ENCODE measurements around the gene CNOT4.
"Not testable (repeated sequence)": the region's sequence is repeated elsewhere in the genome, so short reads cannot be mapped to it uniquely, and the experiment has no call there.

The CNOT4 gene

GRCh38 chr7:135514856-135515255 is 5.0 kb upstream of the CNOT4 start:
- no peak overlapping the region for H3K27ac ChIP-seq
- DNase-seq (ENCODE audit: low read depth, low spot score) = no peak

GRCh38 chr7:135512135-135512887 is 2.4 kb upstream of the CNOT4 start:
- DNase-seq (ENCODE audit: low read depth, low spot score) = peak; percentile 45

GRCh38 chr7:135510592-135511183 is 786 bp upstream of the CNOT4 start:
- peak overlapping the region; percentile 80 for H3K27ac ChIP-seq
- no peak for DNase-seq (ENCODE audit: low read depth, low spot score)

More at GRCh38 chr7:135512135-135512887, 2.4 kb upstream of the CNOT4 start:
- peak overlapping the region; percentile 70 for H3K27ac ChIP-seq

DNA sequence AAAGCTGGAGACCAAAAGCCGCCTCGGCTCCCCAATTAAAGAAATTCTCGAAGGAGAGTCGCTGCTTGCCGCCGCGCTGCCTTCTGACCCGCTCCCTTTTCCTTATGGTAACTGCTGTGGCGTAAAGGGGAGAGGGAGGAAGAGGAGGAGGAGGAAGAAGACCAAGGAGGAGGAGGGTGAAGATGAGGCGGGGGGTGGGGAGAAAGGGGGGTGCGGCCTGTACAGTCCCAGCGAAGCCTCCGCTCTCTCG is 388 bp downstream of the CNOT4 start:
- H3K27ac ChIP-seq = peak overlapping the region; percentile 80
- no peak for DNase-seq (ENCODE audit: low read depth, low spot score)

- H3K27ac ChIP-seq = peak overlapping the region; percentile 80
- no peak for DNase-seq (ENCODE audit: low read depth, low spot score)
Measured at GRCh38 chr7:135508883-135509588, 866 bp downstream of the CNOT4 start.

DNA sequence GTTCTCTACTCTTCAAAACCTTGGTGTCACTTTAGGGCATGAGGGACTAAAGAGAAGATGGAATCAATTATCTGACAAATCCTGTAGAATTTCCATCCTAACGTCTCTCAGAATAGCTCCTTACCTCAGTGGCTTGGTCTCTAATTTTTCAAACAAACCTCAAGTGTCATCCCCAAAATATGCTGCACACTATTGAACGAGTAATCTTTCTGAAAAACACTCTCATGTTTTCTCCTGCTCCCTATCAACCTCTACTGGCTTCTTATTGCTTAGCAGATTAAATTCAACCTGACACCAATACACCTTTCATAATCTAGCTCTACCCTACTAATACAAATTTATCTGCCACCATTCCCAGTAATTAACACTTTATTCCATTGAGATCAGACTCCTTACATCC is 8.5 kb downstream of the CNOT4 start:
- DNase-seq (ENCODE audit: low read depth, low spot score) = no peak
- H3K27ac ChIP-seq = no peak overlapping the region

GRCh38 chr7:135499818-135500217 is 10.1 kb downstream of the CNOT4 start:
- DNase-seq (ENCODE audit: low read depth, low spot score) = no peak
- H3K27ac ChIP-seq = no peak overlapping the region

GRCh38 chr7:135497161-135497560 is 12.7 kb downstream of the CNOT4 start:
- not testable (repeated sequence) for DNase-seq (ENCODE audit: low read depth, low spot score); H3K27ac ChIP-seq

DNA sequence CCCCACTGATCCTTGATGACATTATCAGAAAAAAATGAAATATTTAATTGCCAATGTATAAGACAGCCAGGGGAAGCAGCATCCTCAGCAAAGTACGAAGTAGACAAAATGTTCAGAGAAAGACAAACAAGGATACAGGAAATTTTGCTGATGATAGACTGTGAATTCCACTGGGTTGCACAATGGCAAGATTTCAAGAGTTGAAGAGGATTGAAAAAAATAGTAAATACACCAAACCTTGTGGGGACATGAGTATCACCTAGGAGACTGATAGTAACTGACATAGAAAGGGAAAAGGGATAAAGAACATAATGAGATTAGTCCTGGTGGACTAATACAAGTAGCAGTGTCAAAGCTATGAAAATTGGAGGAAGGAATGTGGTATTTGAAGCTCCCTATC is 16.5 kb downstream of the CNOT4 start:
- DNase-seq (ENCODE audit: low read depth, low spot score) = no peak
- no peak overlapping the region for H3K27ac ChIP-seq

- no peak for DNase-seq (ENCODE audit: low read depth, low spot score)
- H3K27ac ChIP-seq = no peak overlapping the region
Measured at GRCh38 chr7:135492151-135492550, 17.8 kb downstream of the CNOT4 start.

GRCh38 chr7:135490783-135491182 is 19.1 kb downstream of the CNOT4 start:
- no peak for DNase-seq (ENCODE audit: low read depth, low spot score)
- H3K27ac ChIP-seq = no peak overlapping the region

DNA sequence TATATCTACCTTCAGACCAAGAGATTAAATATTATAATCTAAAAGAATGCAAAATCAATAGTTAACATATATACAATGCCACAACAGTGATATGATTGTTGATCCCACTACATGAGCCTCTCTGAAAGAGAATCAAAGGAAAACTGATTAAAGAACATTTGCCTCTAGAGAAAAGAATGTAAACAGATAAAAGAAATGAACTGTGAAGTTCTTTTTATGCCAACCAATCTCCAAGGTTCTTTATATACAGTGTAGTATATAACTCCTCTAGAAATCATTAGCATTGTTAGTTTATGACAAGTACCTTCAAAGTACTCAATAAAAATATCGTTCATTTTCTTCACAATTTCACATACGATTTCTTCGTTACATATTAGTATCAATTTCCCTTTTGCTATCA is 20.1 kb downstream of the CNOT4 start:
- H3K27ac ChIP-seq = no peak overlapping the region
- DNase-seq (ENCODE audit: low read depth, low spot score) = no peak

DNA sequence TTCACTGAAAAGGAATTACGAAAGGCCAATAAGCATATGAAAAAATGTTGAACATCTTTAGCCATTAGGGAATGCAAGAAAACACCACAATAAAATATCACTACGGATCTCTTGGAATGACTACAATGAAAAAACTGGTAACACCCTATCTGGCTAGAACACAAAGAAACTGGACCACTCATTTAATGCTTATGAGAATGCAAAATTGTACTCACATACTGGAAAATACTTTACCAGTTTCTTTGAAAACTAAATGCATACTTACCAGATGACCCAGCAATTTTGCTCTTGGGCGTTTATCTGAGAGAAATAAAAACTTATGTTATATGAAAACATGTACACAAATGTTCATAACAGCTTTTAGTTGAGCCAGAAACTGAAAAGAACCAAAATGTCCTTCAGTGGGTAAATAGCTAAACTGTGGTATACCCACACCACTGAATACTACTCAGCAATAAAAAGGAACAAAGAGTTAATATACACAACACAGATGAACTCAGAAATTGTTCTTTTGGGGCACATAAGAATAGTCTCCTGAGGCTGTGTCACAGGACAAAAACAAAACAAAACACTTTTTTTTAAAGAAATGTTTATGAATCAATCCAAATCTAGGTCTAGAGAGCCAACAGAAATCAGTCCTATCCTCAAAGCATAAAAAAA is 23.5 kb downstream of the CNOT4 start:
- DNase-seq (ENCODE audit: low read depth, low spot score) = no peak
- no peak overlapping the region for H3K27ac ChIP-seq

GRCh38 chr7:135481598-135481979 is 28.3 kb downstream of the CNOT4 start:
- DNase-seq (ENCODE audit: low read depth, low spot score) = no peak

GRCh38 chr7:135480966-135481597 is 28.8 kb downstream of the CNOT4 start:
- H3K27ac ChIP-seq = no peak overlapping the region
- no peak for DNase-seq (ENCODE audit: low read depth, low spot score)

More at GRCh38 chr7:135481598-135481979, 28.3 kb downstream of the CNOT4 start:
- no peak overlapping the region for H3K27ac ChIP-seq

DNA sequence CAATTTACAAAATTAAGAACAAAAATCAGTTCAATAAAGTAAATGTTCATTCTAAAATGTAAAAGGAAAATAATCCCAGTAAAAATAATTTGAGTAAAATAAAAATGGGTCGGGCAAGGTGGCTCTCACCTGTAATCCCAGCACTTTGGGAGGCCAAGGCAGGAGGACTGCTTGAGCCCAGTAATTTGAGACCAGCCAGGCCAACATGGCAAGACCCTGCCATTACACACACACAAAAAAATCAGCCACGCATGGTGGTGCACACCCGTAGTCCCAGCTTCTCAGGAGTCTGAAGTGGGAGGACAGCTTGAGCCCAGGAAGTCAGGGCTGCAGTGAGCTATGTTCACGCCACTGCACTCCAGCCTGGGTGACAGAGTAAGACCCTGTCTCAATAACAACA is 34.4 kb downstream of the CNOT4 start:
- no peak for DNase-seq (ENCODE audit: low read depth, low spot score)
- no peak overlapping the region for H3K27ac ChIP-seq

DNA sequence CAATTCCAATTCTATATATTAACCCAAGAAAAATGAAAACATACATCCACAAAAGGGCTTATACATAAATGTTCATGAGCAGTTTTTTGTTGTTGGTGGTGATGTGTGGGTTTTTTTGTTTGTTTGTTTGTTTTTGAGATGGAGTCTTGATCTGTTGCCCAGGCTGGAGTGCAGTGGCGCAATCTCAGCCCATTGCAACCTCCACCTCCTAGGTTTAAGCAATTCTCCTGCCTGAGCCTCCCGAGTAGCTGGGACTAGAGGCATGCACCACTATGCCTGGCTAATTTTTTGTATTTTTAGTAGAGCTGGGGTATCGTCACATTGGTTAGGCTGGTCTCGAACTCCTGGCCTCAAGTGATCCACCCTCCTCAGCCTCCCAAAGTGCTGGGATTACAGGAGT is 40.2 kb downstream of the CNOT4 start:
- not testable (repeated sequence) for DNase-seq (ENCODE audit: low read depth, low spot score)

GRCh38 chr7:135467207-135467711 is 42.6 kb downstream of the CNOT4 start:
- DNase-seq (ENCODE audit: low read depth, low spot score) = no peak
- H3K27ac ChIP-seq = peak overlapping the region; percentile 66

More for the DNA sequence above, 40.2 kb downstream of the CNOT4 start:
- H3K27ac ChIP-seq = not testable (repeated sequence)

GRCh38 chr7:135466442-135467206 is 43.3 kb downstream of the CNOT4 start:
- DNase-seq (ENCODE audit: low read depth, low spot score) = no peak
- H3K27ac ChIP-seq = peak overlapping the region; percentile 66

- no peak for DNase-seq (ENCODE audit: low read depth, low spot score)
Measured at GRCh38 chr7:135463908-135464307, 46.0 kb downstream of the CNOT4 start.

More at GRCh38 chr7:135463908-135464307, 46.0 kb downstream of the CNOT4 start:
- no peak overlapping the region for H3K27ac ChIP-seq

Data from epithelial cell of prostate (primary cell).